Non-pigmented ciliary epithelial cell (primary cell): ENCODE measurements around the gene CFL2.
"Not testable (repeated sequence)": the region's sequence is repeated elsewhere in the genome, so short reads cannot be mapped to it uniquely, and the experiment has no call there.

ENCODE experiments used
- DNase-seq: peaks from one replicate; pipeline ENCODE4 v3.0.0-alpha.2; 2010; ENCODE audit warnings: low read depth

CFL2 gene

GRCh38 chr14:34714320-34715126, at the start of gene CFL2:
TSS of gene CFL2 (minus strand) at chr14:34714593. CDS start at chr14:34714540, 53 bp downstream.
- no peak for DNase-seq

- no peak for DNase-seq
Measured at GRCh38 chr14:34755215-34755614, 40.8 kb upstream of the CFL2 start.

- no peak for DNase-seq
Measured at GRCh38 chr14:34754687-34755086, 40.3 kb upstream of the CFL2 start.

- peak; percentile 41 for DNase-seq
Measured at GRCh38 chr14:34750670-34751069, 36.3 kb upstream of the CFL2 start.

GRCh38 chr14:34750233-34750632, 35.8 kb upstream of the CFL2 start:
- DNase-seq: no peak

GRCh38 chr14:34749408-34749807, 35.0 kb upstream of the CFL2 start:
- no peak for DNase-seq

- DNase-seq: no peak
Measured at GRCh38 chr14:34742270-34743115, 28.1 kb upstream of the CFL2 start.

GRCh38 chr14:34741840-34742239, 27.4 kb upstream of the CFL2 start:
- DNase-seq: no peak

- DNase-seq: not testable (repeated sequence)
Measured at GRCh38 chr14:34740139-34740538, 25.7 kb upstream of the CFL2 start.

- DNase-seq: not testable (repeated sequence)
Measured at GRCh38 chr14:34737079-34737478, 22.7 kb upstream of the CFL2 start.

GRCh38 chr14:34733245-34733644, 18.9 kb upstream of the CFL2 start:
- DNase-seq: no peak

GRCh38 chr14:34732802-34733201, 18.4 kb upstream of the CFL2 start:
- no peak for DNase-seq

- DNase-seq: no peak
Measured at GRCh38 chr14:34723867-34724266, 9.5 kb upstream of the CFL2 start.

- no peak for DNase-seq
Measured at GRCh38 chr14:34722723-34723545, 8.5 kb upstream of the CFL2 start.

GRCh38 chr14:34721129-34721528, 6.7 kb upstream of the CFL2 start:
- no peak for DNase-seq

- no peak for DNase-seq
Measured at GRCh38 chr14:34718750-34719304, 4.4 kb upstream of the CFL2 start.

- no peak for DNase-seq
Measured at GRCh38 chr14:34715127-34715863, 902 bp upstream of the CFL2 start.

- DNase-seq: peak; percentile 64
Measured at GRCh38 chr14:34713681-34714319, 593 bp downstream of the CFL2 start.

GRCh38 chr14:34713122-34713680, 1.2 kb downstream of the CFL2 start:
- DNase-seq: no peak
